RWPE1 (cell line): ENCODE results near the gene MTUS2.

Experiments
- CTCF ChIA-PET: fragments of 350-600 bp; sonication (Branson Sonifier 250); formaldehyde crosslinking; extraction: SDS; loops from one replicate; lab custom pipeline; 2021; lab: Yijun Ruan, JAX
- POLR2A ChIA-PET: fragments of 400-600 bp; formaldehyde crosslinking; extraction: SDS; loops from one replicate; lab custom pipeline; 2020; ENCODE audit warnings: antibody characterized with exemption; ENCODE audit not compliant: low non-redundant PET; lab: Yijun Ruan, JAX
- DNase-seq: peaks from one replicate; pipeline ENCODE4 v3.0.0; 2012; ENCODE audit warnings: low spot score
- H3K27ac ChIP-seq: fragments of 450-650 bp; 2 replicates; pipeline ENCODE4 v1.5.1; 2017
- CTCF ChIP-seq: fragments of 450-650 bp; conservative IDR thresholded peaks from 2 replicates; pipeline ENCODE4 v1.5.1; 2017; ENCODE audit warnings: low read depth, mild to moderate bottlenecking

MTUS2 gene

GRCh38 chr13:29131881-29132668 is 311.9 kb downstream of the MTUS2 start:
- TF ChIP-seq CTCF = no peak
- ChIA-PET POLR2A (no interaction called here), CTCF (no interaction called here)
- no peak overlapping the region for H3K27ac ChIP-seq
- no peak for DNase-seq

- no peak for DNase-seq
- no peak overlapping the region for H3K27ac ChIP-seq
- CTCF ChIA-PET = interaction anchor here (0.7 kb wide), 2 partner anchors 54 to 870 kb away, joined by 3 read pairs; no protein-coding TSS in a partner anchor
- TF ChIP-seq CTCF = no peak
- POLR2A ChIA-PET = no interaction called here
Measured at GRCh38 chr13:29136341-29136740, 316.2 kb downstream of the MTUS2 start.

GRCh38 chr13:29137016-29137415 is 316.9 kb downstream of the MTUS2 start:
- no peak for TF ChIP-seq CTCF
- DNase-seq = no peak
- H3K27ac ChIP-seq = no peak overlapping the region
- ChIA-PET CTCF (no interaction called here), POLR2A (interaction anchor here (0.5 kb wide), 1 partner anchor 9 kb away, joined by 9 read pairs; no protein-coding TSS in a partner anchor)

GRCh38 chr13:29137995-29138394 is 317.9 kb downstream of the MTUS2 start:
- TF ChIP-seq CTCF = no peak
- ChIA-PET CTCF (interaction anchor here (0.5 kb wide), 1 partner anchor 37 kb away, joined by 4 read pairs; no protein-coding TSS in a partner anchor), POLR2A (no interaction called here)
- DNase-seq = no peak
- no peak overlapping the region for H3K27ac ChIP-seq

- H3K27ac ChIP-seq = no peak overlapping the region
- TF ChIP-seq CTCF = no peak
- ChIA-PET CTCF (no interaction called here), POLR2A (no interaction called here)
- DNase-seq = no peak
Measured at GRCh38 chr13:29140277-29140676, 320.1 kb downstream of the MTUS2 start.

GRCh38 chr13:29143847-29144246 is 323.7 kb downstream of the MTUS2 start:
- no peak overlapping the region for H3K27ac ChIP-seq
- ChIA-PET CTCF (no interaction called here), POLR2A (interaction anchor here (0.9 kb wide), 1 partner anchor 10 kb away, joined by 4 read pairs; no protein-coding TSS in a partner anchor)
- TF ChIP-seq CTCF = no peak
- DNase-seq = no peak
